GM12875 (cell line): ENCODE measurements around the gene C1QTNF2.

ENCODE experiments used
- H3K4me3 ChIP-seq: one replicate; pipeline ENCODE4 v1.5.1; 2011; ENCODE audit warnings: low read depth, low read length, control low read depth
- CTCF ChIP-seq: IDR thresholded peaks from 2 replicates; pipeline ENCODE4 v1.5.1; 2011; ENCODE audit warnings: low read depth, mild to moderate bottlenecking, control low read depth, inconsistent platforms, low read length, moderate library complexity, borderline replicate concordance; ENCODE audit not compliant: insufficient read depth

C1QTNF2 gene

GRCh38 chr5:160312960-160313727, 57.3 kb downstream of the C1QTNF2 start:
- H3K4me3 ChIP-seq, result peak overlapping the region; percentile 68
- no peak for TF ChIP-seq CTCF

GRCh38 chr5:160312134-160312959, 58.1 kb downstream of the C1QTNF2 start, which contains the start of gene CCNJL:
Gene CCNJL, minus strand, starts transcription at chr5:160312564. Its CDS starts 641 bp downstream, at chr5:160311923.
- no peak for TF ChIP-seq CTCF
- peak within 1 kb of the TSS; percentile 68 for H3K4me3 ChIP-seq

- peak overlapping the region; percentile 68 for H3K4me3 ChIP-seq
- no peak for TF ChIP-seq CTCF
Observed at GRCh38 chr5:160311491-160312133, 58.8 kb downstream of the C1QTNF2 start.

GRCh38 chr5:160310552-160311295, 59.7 kb downstream of the C1QTNF2 start:
- H3K4me3 ChIP-seq, result no peak overlapping the region

GRCh38 chr5:160310140-160310539, 60.3 kb downstream of the C1QTNF2 start:
- no peak overlapping the region for H3K4me3 ChIP-seq
- TF ChIP-seq CTCF, result no peak

More at GRCh38 chr5:160310552-160311295, 59.7 kb downstream of the C1QTNF2 start:
- TF ChIP-seq CTCF, result no peak

- no peak overlapping the region for H3K4me3 ChIP-seq
- TF ChIP-seq CTCF, result no peak
Observed at GRCh38 chr5:160306696-160307095, 63.7 kb downstream of the C1QTNF2 start.
